Neural progenitor cell (in vitro differentiated cells): ENCODE measurements around the gene SCYGR1. TPM values are rescaled to one million over a fixed set of nuclear protein-coding genes. Genes with fewer than 3 reads are reported as not detected.

Experiments used
- DNase-seq: peaks from one replicate; pipeline ENCODE4 v3.0.0-alpha.2; 2016; ENCODE audit warnings: low spot score
- H2AFZ ChIP-seq: fragments of 200-600 bp; sonication (generic); replicated peaks from 2 replicates; pipeline ENCODE4 v1.6.1; 2016; ENCODE audit warnings: antibody characterized with exemption
- H3F3A ChIP-seq: fragments of 200-600 bp; sonication (generic); 2 replicates; pipeline ENCODE4 v1.6.1; 2016; ENCODE audit warnings: antibody characterized with exemption, low read depth
- H3K27ac ChIP-seq: fragments of 200-600 bp; sonication (generic); 2 replicates; pipeline ENCODE4 v1.5.1; 2016; ENCODE audit warnings: mild to moderate bottlenecking
- H3K27me3 ChIP-seq: fragments of 200-600 bp; sonication (generic); 2 replicates; pipeline ENCODE4 v1.6.1; 2016; ENCODE audit warnings: mild to moderate bottlenecking, moderate library complexity
- H3K36me3 ChIP-seq: fragments of 200-600 bp; sonication (generic); 2 replicates; pipeline ENCODE4 v1.5.1; 2016
- H3K4me1 ChIP-seq: fragments of 200-600 bp; sonication (generic); 2 replicates; pipeline ENCODE4 v1.6.1; 2016; ENCODE audit warnings: mixed run types
- H3K4me2 ChIP-seq: fragments of 200-600 bp; sonication (generic); 2 replicates; pipeline ENCODE4 v1.6.1; 2016
- H3K4me3 ChIP-seq: fragments of 200-600 bp; sonication (generic); 2 replicates; pipeline ENCODE4 v1.5.1; 2016
- H3K79me2 ChIP-seq: fragments of 200-600 bp; sonication (generic); 2 replicates; pipeline ENCODE4 v1.6.1; 2016; ENCODE audit warnings: low read depth
- H3K9ac ChIP-seq: fragments of 200-600 bp; sonication (generic); 2 replicates; pipeline ENCODE4 v1.6.1; 2016
- H3K9me3 ChIP-seq: fragments of 200-600 bp; sonication (generic); 2 replicates; pipeline ENCODE4 v1.5.1; 2016; ENCODE audit warnings: low read depth
- H4K20me1 ChIP-seq: fragments of 200-600 bp; sonication (generic); 2 replicates; pipeline ENCODE4 v1.6.1; 2016; ENCODE audit warnings: low read depth
- H3K27ac Mint-ChIP-seq: 3 replicates; pipeline ENCODE4 v1.8.0; 2021; ENCODE audit warnings: mixed read lengths
- H3K27me3 Mint-ChIP-seq: 2 replicates; pipeline ENCODE4 v1.8.0; 2022; ENCODE audit warnings: low read depth, mild to moderate bottlenecking, inconsistent platforms, moderate library complexity, mixed read lengths; ENCODE audit not compliant: insufficient read depth
- H3K36me3 Mint-ChIP-seq: 3 replicates; pipeline ENCODE4 v1.8.0; 2021; ENCODE audit warnings: mixed read lengths
- H3K4me1 Mint-ChIP-seq: 3 replicates; pipeline ENCODE4 v1.8.0; 2021; ENCODE audit warnings: mixed read lengths
- H3K4me3 Mint-ChIP-seq: 3 replicates; pipeline ENCODE4 v1.8.0; 2021; ENCODE audit warnings: mild to moderate bottlenecking, moderate library complexity, mixed read lengths
- H3K9me3 Mint-ChIP-seq: 3 replicates; pipeline ENCODE4 v1.8.0; 2020; ENCODE audit warnings: mixed read lengths
- EZH2 ChIP-seq: fragments of 200-600 bp; sonication (generic); IDR thresholded peaks from 2 replicates; pipeline ENCODE4 v1.6.1; 2017; ENCODE audit warnings: antibody characterized with exemption, mild to moderate bottlenecking, moderate library complexity
- EZH2phosphoT487 ChIP-seq: fragments of 200-600 bp; sonication (generic); IDR thresholded peaks from 2 replicates; pipeline ENCODE4 v1.6.1; 2017; ENCODE audit warnings: antibody characterized with exemption
- total RNA-seq: library from RNA; depleted of rRNA; stranded (reverse); fragments of >200 nt; gene quantifications from 2 replicates; pipeline ENCODE4 v1.2.3, GENCODE V29; 2015; ENCODE audit warnings: low replicate concordance
- TF ChIP-seq, protein P1 (sequence below): fragments of 200-600 bp; sonication (generic); IDR thresholded peaks from 2 replicates; pipeline ENCODE4 v1.5.1; 2017; ENCODE audit warnings: antibody characterized with exemption, mild to moderate bottlenecking

The SCYGR1 gene
- total RNA-seq, 1 donor from 2014 or later: not detected

DNA sequence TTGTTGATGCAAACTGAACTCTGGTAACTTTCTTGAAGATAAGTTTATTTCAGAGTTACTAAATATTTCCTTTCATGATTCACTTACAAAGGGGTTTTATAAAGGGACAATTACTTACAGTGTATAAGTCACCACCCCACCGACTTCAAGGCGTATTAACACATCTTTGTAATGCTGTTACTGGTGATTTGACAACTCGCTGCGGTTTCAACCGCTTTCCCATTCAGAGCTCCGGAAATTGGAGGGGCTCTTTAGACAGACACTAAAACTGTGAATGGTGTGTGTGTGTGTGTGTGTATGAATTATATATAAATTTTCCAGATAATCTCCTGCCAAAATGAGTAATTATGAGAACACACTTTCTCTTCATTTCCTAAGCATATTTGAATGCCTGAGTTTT is 13.6 kb downstream of the SCYGR1 start:
- H3K27me3 ChIP-seq: no peaks in the 10 kb centered on the region
- Mint-ChIP-seq H3K27ac (no peak overlapping the region), H3K4me1 (no peaks in the 10 kb centered on the region), H3K36me3 (no peaks in the 10 kb centered on the region), H3K27me3 (no peaks in the 10 kb centered on the region), H3K4me3 (no peak overlapping the region), H3K9me3 (no peaks in the 10 kb centered on the region)
- TF ChIP-seq, protein P1, sequence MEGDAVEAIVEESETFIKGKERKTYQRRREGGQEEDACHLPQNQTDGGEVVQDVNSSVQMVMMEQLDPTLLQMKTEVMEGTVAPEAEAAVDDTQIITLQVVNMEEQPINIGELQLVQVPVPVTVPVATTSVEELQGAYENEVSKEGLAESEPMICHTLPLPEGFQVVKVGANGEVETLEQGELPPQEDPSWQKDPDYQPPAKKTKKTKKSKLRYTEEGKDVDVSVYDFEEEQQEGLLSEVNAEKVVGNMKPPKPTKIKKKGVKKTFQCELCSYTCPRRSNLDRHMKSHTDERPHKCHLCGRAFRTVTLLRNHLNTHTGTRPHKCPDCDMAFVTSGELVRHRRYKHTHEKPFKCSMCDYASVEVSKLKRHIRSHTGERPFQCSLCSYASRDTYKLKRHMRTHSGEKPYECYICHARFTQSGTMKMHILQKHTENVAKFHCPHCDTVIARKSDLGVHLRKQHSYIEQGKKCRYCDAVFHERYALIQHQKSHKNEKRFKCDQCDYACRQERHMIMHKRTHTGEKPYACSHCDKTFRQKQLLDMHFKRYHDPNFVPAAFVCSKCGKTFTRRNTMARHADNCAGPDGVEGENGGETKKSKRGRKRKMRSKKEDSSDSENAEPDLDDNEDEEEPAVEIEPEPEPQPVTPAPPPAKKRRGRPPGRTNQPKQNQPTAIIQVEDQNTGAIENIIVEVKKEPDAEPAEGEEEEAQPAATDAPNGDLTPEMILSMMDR: no peak
- TF ChIP-seq EZH2 (no peak), EZH2phosphoT487 (no peak)
- H4K20me1 ChIP-seq: no peaks in the 10 kb centered on the region
- no peaks in the 10 kb centered on the region for H3K4me1 ChIP-seq
- no peak overlapping the region for H3K4me2 ChIP-seq
- no peaks in the 10 kb centered on the region for H3K36me3 ChIP-seq
- no peak overlapping the region for H3K27ac ChIP-seq
- DNase-seq: no peak
- no peak overlapping the region for H3K4me3 ChIP-seq
- no peak overlapping the region for H2AFZ ChIP-seq
- H3K9me3 ChIP-seq: no peaks in the 10 kb centered on the region
- no peaks in the 10 kb centered on the region for H3F3A ChIP-seq
- no peaks in the 10 kb centered on the region for H3K79me2 ChIP-seq
- no peak overlapping the region for H3K9ac ChIP-seq

DNA sequence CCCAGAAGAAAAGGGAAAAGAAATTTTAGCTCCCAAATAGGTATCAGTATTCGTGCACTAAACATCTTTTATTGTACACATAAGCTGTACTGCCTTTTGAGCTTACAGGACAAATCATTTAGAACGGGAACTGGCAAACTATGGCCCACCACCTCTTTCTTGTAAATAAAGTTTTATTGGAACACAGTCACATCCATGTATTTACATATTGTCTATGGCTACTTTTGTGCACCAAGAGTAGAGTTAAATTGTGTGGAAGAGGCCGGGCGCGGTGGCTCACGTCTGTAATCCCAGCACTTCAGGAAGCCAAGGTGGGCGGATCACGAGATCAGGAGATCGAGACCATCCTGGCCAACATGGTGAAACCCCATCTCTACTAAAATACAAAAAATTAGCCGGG is 14.4 kb downstream of the SCYGR1 start:
- Histone ChIP-seq H3K27ac (no peak overlapping the region), H2AFZ (no peak overlapping the region), H3K9ac (no peak overlapping the region), H3K27me3 (no peaks in the 10 kb centered on the region), H4K20me1 (no peaks in the 10 kb centered on the region), H3K9me3 (no peaks in the 10 kb centered on the region), H3F3A (no peaks in the 10 kb centered on the region), H3K4me2 (no peak overlapping the region), H3K79me2 (no peaks in the 10 kb centered on the region), H3K36me3 (no peaks in the 10 kb centered on the region), H3K4me3 (no peak overlapping the region), H3K4me1 (no peaks in the 10 kb centered on the region)
- peaks cover 2% of the 10 kb centered on the region for H3K27me3 Mint-ChIP-seq
- no peaks in the 10 kb centered on the region for H3K9me3 Mint-ChIP-seq
- no peak overlapping the region for H3K27ac Mint-ChIP-seq
- no peaks in the 10 kb centered on the region for H3K4me1 Mint-ChIP-seq
- no peaks in the 10 kb centered on the region for H3K36me3 Mint-ChIP-seq
- no peak overlapping the region for H3K4me3 Mint-ChIP-seq
- DNase-seq: no peak
- TF ChIP-seq, protein P1: no peak
- TF ChIP-seq EZH2 (no peak), EZH2phosphoT487 (no peak)

DNA sequence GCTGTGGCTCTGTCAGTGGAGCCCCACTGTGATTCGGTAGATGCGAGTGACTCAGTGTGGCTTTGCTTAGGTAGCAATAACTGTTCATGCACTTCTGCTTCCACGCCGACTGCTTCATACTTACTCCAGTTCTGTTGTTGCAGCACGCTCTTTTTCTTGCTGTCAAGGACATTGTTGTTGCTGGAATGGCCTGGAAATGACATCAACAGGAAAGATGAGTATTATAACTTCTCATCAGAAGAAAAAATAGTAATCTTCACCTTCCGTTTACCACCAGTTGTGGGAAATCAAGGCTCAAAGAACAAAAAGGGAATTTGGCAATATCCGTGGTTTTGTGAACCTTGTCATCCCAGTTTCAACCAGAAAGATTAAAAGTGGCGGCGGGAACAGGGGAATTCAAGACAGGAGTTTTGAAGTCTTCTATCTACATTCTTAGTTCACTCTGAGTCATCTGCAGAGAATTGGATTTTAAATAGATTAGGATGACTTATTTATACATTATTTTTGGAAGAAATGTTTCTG is 16.9 kb downstream of the SCYGR1 start:
- no peak overlapping the region for H2AFZ ChIP-seq
- no peaks in the 10 kb centered on the region for H3K4me1 ChIP-seq
- no peaks in the 10 kb centered on the region for H3K27me3 ChIP-seq
- TF ChIP-seq, protein P1: no peak
- no peak for TF ChIP-seq EZH2
- no peak for TF ChIP-seq EZH2phosphoT487
- no peaks in the 10 kb centered on the region for H3K9me3 ChIP-seq
- no peak overlapping the region for H3K4me2 ChIP-seq
- H3K36me3 Mint-ChIP-seq: no peaks in the 10 kb centered on the region
- no peak overlapping the region for H3K4me3 ChIP-seq
- H3K79me2 ChIP-seq: no peaks in the 10 kb centered on the region
- no peaks in the 10 kb centered on the region for H3F3A ChIP-seq
- H3K27me3 Mint-ChIP-seq: peaks cover 4% of the 10 kb centered on the region
- H3K4me3 Mint-ChIP-seq: no peak overlapping the region
- no peak for DNase-seq
- no peak overlapping the region for H3K9ac ChIP-seq
- no peaks in the 10 kb centered on the region for H3K4me1 Mint-ChIP-seq
- no peaks in the 10 kb centered on the region for H4K20me1 ChIP-seq
- no peak overlapping the region for H3K27ac Mint-ChIP-seq
- H3K27ac ChIP-seq: no peak overlapping the region
- no peaks in the 10 kb centered on the region for H3K9me3 Mint-ChIP-seq
- no peaks in the 10 kb centered on the region for H3K36me3 ChIP-seq
